Activated CD4-positive, alpha-beta T cell treated with anti-CD3 and anti-CD28 coated beads for 1 hour (primary cell): ENCODE results near the gene C2CD5.

Source experiments
- DNase-seq: peaks from one replicate; pipeline ENCODE4 v3.0.0-alpha.2; 2020

C2CD5 gene

DNA sequence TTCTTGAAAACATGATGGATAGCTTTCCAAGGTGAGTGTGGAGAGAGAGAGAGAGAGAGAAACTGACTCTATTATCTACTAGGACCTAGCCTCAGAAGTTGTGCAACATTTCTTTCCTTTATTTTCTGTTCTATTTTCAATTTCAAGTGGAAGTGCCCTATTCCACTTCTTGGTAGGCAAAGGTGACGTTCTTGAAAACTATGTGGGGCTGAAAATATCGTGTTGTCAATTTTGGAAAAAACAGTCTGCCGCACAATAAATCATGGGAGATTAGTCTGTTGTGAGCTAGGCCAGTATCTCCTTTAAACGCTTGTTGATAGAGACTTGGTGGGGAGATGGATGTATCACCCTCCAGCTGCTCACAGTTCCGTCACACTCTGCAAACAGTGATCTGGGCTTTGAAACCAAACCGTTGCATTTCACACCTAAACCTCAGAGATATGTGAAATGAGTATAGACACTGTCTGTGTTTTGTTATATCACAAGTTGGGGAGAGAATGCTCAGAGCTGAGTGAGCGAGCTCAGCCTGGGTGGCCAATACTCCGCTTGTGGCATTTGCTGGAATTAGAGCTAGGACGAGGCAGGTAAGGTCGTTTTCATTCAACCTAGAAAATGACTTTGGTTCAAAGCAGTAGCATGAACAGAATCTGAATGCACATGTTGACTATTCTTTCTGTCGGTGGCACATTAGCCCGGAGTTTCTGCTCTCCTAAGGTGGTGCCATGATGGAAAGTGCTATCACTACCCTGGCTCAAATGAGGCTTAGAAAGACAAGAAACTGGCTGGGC, 134.8 kb downstream of the C2CD5 start:
- no peak for DNase-seq

DNA sequence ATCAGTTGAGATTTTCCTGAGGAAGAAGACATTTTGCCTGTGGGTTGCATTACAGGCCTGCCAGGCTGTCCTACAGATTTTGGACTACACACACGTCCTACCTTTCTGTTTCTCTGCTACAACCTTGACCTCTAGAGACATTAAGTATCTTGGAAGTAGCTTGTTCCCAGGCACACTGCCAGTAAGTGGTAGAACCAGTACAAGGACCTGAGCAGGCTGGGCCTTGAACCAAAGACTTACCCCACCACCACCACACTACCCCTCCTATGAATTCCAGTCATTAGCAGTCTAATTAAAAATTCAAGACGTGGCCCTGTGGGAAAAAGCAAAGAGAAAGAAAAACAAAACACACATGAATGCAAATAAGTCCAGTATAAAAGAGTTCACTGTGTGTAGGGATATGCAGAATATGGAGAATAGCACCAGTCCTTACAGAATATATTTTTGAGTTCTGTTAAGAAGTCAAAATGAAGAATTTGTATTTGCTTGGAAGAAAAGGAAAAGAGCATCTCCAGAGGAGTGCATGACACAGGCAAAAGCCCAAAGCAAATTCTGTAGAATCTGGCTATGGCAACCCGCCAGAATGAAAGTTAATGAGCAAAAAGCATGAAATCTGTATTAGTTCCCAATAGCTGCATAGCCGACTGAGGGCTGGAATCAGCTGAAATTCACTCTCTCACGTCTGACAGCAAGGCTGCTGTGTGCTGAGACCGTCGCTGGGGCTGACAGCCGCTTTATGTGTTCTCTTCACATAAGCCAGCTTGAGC, 135.5 kb downstream of the C2CD5 start:
- no peak for DNase-seq

DNA sequence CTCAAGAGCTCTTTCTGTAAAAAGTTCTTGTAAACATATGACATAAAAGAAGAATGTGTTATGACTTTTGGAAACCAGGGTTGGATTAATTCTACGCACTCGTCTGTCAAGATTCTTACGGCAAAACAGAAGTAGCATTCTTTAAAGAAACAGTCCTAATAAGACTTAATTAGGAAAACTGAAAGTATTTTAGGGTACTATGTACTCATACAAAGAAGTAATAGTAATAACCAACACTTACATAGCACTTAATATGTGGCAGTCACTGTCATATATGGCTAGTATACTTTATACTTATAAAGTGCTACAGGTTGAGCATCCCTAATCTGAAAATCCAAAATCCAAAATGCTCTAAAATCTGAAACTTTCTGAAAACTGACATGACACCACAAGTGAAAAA, 136.9 kb downstream of the C2CD5 start:
- no peak for DNase-seq

DNA sequence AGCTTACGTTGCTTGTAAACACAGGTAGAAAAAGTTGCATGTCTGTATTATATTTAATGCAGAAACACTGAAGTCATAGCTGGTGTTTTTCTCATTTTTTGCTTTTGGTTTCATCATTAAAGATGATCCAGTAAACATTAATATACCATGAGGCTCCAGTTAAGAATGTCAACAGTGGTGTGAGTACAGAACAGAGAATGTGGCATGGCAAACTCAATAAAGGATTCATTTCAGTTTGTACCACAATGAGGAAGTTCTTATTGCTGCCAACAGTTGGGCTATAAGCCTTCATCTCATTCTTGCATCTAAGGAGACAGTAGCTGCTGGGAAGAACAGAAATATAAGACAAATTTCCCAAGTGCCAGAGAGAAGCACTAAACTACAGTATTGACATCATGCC, 137.7 kb downstream of the C2CD5 start:
- DNase-seq, result no peak

DNA sequence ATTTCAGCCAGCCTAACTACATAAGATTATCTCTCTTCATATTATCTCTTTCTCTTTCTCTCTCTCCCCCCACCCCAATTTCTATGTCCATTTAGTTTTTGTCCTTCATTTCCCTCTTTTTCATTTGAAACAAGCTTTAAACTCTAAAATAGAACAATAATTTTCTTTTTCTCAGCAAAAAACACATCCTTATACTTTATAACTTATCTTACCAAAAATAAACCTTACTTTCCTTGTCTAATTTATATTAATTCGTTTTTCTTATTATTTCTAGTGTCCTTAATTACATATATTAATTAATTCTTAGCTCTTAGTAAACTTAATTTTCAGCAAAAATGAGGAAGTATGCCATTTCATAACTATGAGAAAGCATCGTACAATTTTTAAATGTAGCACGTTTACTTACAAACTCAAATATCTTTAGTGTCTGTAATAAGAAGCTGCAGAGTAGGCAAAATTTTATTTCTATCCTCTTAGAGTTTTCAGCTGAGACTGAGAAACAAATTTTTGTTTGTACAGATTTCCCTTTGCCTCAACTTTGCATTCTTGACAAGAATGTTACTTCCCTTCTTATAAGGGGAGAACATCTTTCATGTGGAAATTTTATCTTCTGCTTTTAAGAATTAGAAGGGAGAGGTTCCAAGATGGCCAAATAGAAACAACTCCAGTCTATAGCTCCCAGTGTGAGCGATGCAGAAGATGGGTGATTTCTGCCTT, 144.7 kb downstream of the C2CD5 start:
- DNase-seq, result no peak
